NCI-H146 treated with DMSO at 0.1 percent for 48 hours (cell line): ENCODE data around the gene LIX1L.

Experiments
- DNase-seq: peaks from one replicate; lab custom pipeline; 2025; ENCODE audit not compliant: unreplicated experiment; lab: John Stamatoyannopoulos, UW

The LIX1L gene

GRCh38 chr1:145985502-145986439 lies 28.0 kb upstream of the LIX1L start:
- DNase-seq: no peak

GRCh38 chr1:145985129-145985501 lies 27.3 kb upstream of the LIX1L start:
- DNase-seq: no peak

GRCh38 chr1:145983960-145984830 lies 26.4 kb upstream of the LIX1L start:
- DNase-seq: no peak

- DNase-seq: no peak
These were observed 25.4 kb upstream of the LIX1L start for GRCh38 chr1:145983206-145983675.

- DNase-seq: no peak
These were observed 24.4 kb upstream of the LIX1L start for GRCh38 chr1:145982010-145982723.

- DNase-seq: no peak
These were observed 22.7 kb upstream of the LIX1L start for GRCh38 chr1:145980457-145980994.

GRCh38 chr1:145979746-145980456 lies 22.1 kb upstream of the LIX1L start:
- DNase-seq: no peak

GRCh38 chr1:145978854-145979745 lies 21.3 kb upstream of the LIX1L start:
- DNase-seq: peak; percentile 91

GRCh38 chr1:145978471-145978853 lies 20.6 kb upstream of the LIX1L start:
- DNase-seq: no peak

- peak; percentile 63 for DNase-seq
These were observed 20.0 kb upstream of the LIX1L start for GRCh38 chr1:145977486-145978470.

GRCh38 chr1:145977016-145977415 lies 19.2 kb upstream of the LIX1L start:
- no peak for DNase-seq

- DNase-seq: no peak
These were observed 17.4 kb upstream of the LIX1L start for GRCh38 chr1:145975216-145975615.

GRCh38 chr1:145974721-145975120 lies 16.9 kb upstream of the LIX1L start:
- no peak for DNase-seq

GRCh38 chr1:145972580-145972979 lies 14.8 kb upstream of the LIX1L start:
- DNase-seq: no peak

- no peak for DNase-seq
These were observed 9.5 kb upstream of the LIX1L start for GRCh38 chr1:145967288-145967687.

GRCh38 chr1:145965119-145965744 lies 7.4 kb upstream of the LIX1L start:
- no peak for DNase-seq

GRCh38 chr1:145964328-145965118 lies 6.7 kb upstream of the LIX1L start, which contains the start of the genes ANKRD34A and POLR3GL:
TSS of gene ANKRD34A (minus strand) at chr1:145964575. CDS start at chr1:145961759, 2,816 bp downstream.
TSS of gene POLR3GL (plus strand) at chr1:145964690. CDS start at chr1:145974866, 10,176 bp downstream.
- DNase-seq: peak; percentile 85
